Measurements from ENCODE around the gene LCE7A. TPM values are rescaled to one million over a fixed set of nuclear protein-coding genes. Genes with fewer than 3 reads are reported as not detected.

The LCE7A gene
- total and polyA plus RNA-seq, 2 of the 4 experiments (the other 2 are of a cell fraction): not detected

DNA sequence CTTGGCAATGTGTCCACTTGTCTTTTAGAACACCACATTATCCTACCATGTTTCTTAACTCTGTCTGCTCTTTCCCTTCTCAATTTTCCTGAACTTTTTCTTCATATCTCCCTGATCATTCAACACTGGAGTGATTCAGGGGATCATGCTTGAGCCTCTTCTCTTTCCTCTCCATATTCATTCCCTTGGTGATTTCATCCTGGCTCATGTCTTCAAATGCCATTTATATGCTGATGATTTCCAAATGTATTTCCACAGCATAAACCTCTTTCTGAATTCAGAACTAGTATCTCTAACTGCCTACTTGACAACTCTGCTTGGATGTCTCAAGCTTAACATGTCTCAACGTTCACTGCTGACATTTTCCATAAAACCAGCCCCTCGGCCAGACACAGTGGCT lies 40.1 kb downstream of the LCE7A start:
- TF ChIP-seq BHLHE40 (IDR thresholded peaks at IDR 0.05; ENCODE audit: low read depth, low read length) (no peak), RCOR1 (IDR thresholded peaks at IDR 0.05; ENCODE audit: insufficient replicate concordance, low read length) (no peak), RAD21 (IDR thresholded peaks at IDR 0.05; ENCODE audit: low read length) (no peak), NFE2L2 (IDR thresholded peaks at IDR 0.05; ENCODE audit: low read depth, low read length) (no peak), CEBPB (IDR thresholded peaks at IDR 0.05; ENCODE audit: low read depth, low read length) (no peak), MAFK (IDR thresholded peaks at IDR 0.05; ENCODE audit: low read depth, low read length) (no peak), POLR2A (IDR thresholded peaks at IDR 0.05; ENCODE audit: low read depth, low read length) (no peak), MXI1 (IDR thresholded peaks at IDR 0.05; ENCODE audit: borderline replicate concordance, low read depth, low read length) (no peak), MAZ (IDR thresholded peaks at IDR 0.05; ENCODE audit: borderline replicate concordance, low read depth, low read length) (no peak)
- TF ChIP-seq, protein P1, sequence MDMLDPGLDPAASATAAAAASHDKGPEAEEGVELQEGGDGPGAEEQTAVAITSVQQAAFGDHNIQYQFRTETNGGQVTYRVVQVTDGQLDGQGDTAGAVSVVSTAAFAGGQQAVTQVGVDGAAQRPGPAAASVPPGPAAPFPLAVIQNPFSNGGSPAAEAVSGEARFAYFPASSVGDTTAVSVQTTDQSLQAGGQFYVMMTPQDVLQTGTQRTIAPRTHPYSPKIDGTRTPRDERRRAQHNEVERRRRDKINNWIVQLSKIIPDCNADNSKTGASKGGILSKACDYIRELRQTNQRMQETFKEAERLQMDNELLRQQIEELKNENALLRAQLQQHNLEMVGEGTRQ (IDR thresholded peaks at IDR 0.05; ENCODE audit: low read depth, low read length): no peak
- TF ChIP-seq, protein P2, sequence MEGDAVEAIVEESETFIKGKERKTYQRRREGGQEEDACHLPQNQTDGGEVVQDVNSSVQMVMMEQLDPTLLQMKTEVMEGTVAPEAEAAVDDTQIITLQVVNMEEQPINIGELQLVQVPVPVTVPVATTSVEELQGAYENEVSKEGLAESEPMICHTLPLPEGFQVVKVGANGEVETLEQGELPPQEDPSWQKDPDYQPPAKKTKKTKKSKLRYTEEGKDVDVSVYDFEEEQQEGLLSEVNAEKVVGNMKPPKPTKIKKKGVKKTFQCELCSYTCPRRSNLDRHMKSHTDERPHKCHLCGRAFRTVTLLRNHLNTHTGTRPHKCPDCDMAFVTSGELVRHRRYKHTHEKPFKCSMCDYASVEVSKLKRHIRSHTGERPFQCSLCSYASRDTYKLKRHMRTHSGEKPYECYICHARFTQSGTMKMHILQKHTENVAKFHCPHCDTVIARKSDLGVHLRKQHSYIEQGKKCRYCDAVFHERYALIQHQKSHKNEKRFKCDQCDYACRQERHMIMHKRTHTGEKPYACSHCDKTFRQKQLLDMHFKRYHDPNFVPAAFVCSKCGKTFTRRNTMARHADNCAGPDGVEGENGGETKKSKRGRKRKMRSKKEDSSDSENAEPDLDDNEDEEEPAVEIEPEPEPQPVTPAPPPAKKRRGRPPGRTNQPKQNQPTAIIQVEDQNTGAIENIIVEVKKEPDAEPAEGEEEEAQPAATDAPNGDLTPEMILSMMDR (conservative IDR thresholded peaks at IDR 0.05; ENCODE audit: low read depth, low read length): no peak
- ChIA-PET CTCF (no interaction called here), POLR2A (ENCODE audit: unreplicated experiment) (no interaction called here)
- no peak overlapping the region for H2BK15ac ChIP-seq (ENCODE audit: low read depth, low read length)
- ATAC-seq (ENCODE audit: low read depth) (no peak), DNase-seq (no peak)
- no peaks in the 10 kb centered on the region for H3K9me3 ChIP-seq (ENCODE audit: control insufficient read depth, insufficient read depth, low read length)
- dilution Hi-C loops (cut with HindIII; ENCODE audit: low sequenced_read_pairs, unreplicated experiment): no loop called here
- H2BK120ac ChIP-seq (ENCODE audit: low read depth, low read length): no peak overlapping the region
- no peaks in the 10 kb centered on the region for H3K9me1 ChIP-seq (ENCODE audit: insufficient read depth, low read length)
- no peak overlapping the region for H3K4ac ChIP-seq (ENCODE audit: low read depth, low read length)
- no peak overlapping the region for H2BK20ac ChIP-seq (ENCODE audit: low read depth, low read length)
- no peak overlapping the region for H2AK5ac ChIP-seq (ENCODE audit: low read depth, low read length)
- in situ Hi-C loops (cut with MboI; ENCODE audit: low sequenced_read_pairs): no loop called here
- H3K79me1 ChIP-seq (ENCODE audit: low read depth in 1 of 2, low read length in 2 of 2): no peaks in the 10 kb centered on the region
- H4K20me1 ChIP-seq (ENCODE audit: insufficient read depth, low read length): no peaks in the 10 kb centered on the region
- BruUV-seq (replicated peaks): no TSS peak
- H4K8ac ChIP-seq (ENCODE audit: low read depth in 2 of 2, low read length in 2 of 2): no peak overlapping the region
- no peak overlapping the region for H3K9ac ChIP-seq (ENCODE audit: low read depth, low read length)
- H3K18ac ChIP-seq (ENCODE audit: low read depth, low read length): no peak overlapping the region
- no peak overlapping the region for H3K56ac ChIP-seq (ENCODE audit: extremely low read depth, insufficient read depth, low read length)
- H3K27ac ChIP-seq (ENCODE audit: insufficient read depth, low read length): no peak overlapping the region
- no peak overlapping the region for H4K91ac ChIP-seq (ENCODE audit: insufficient read depth, low read depth, low read length)
- H4K5ac ChIP-seq (ENCODE audit: low read depth, low read length): no peak overlapping the region
- no peak overlapping the region for H3K14ac ChIP-seq (replicated peaks; ENCODE audit: low read depth, low read length)
- no peak overlapping the region for H2AK9ac ChIP-seq (replicated peaks; ENCODE audit: low read depth, low read length, poor library complexity)
- no peak overlapping the region for H3K4me3 ChIP-seq (ENCODE audit: insufficient read depth, low read depth, low read length)
- H2AFZ ChIP-seq (replicated peaks; ENCODE audit: low read length, poor library complexity): no peak overlapping the region
- no peaks in the 10 kb centered on the region for H3K36me3 ChIP-seq (ENCODE audit: control insufficient read depth, insufficient read depth, low read length)
- H3K4me2 ChIP-seq (ENCODE audit: low read depth, low read length): no peak overlapping the region
- no peaks in the 10 kb centered on the region for H3K4me1 ChIP-seq (ENCODE audit: control insufficient read depth, insufficient read depth, low read length)
- WGBS, 2 experiments (ENCODE audit: extremely low coverage in 2 of 2, insufficient read length in 1 of 2): no CpG with 5 or more reads among the region's 2 CpGs
- no peaks in the 10 kb centered on the region for H3K27me3 ChIP-seq (ENCODE audit: control insufficient read depth, insufficient read depth, low read length)
- H2BK5ac ChIP-seq (ENCODE audit: low read depth, low read length, poor library complexity, severe bottlenecking): no peak overlapping the region
- H3K23ac ChIP-seq (ENCODE audit: low read depth, low read length): no peak overlapping the region
- intact Hi-C loops (cut with micrococcal nuclease): no loop called here
